Activated CD4-positive, CD25-positive, alpha-beta regulatory T cell treated with anti-CD3 and anti-CD28 coated beads, Interleukin-2, amount 50 U/mL, for 16 hours (primary cell): ENCODE results near the gene ARID5A.
A peak's percentile ranks its signal among the peaks of the same experiment; 100 is the strongest.
"Not testable (repeated sequence)": the region's sequence is repeated elsewhere in the genome, so short reads cannot be mapped to it uniquely, and the experiment has no call there.

Experiments
- DNase-seq: peaks from one replicate; pipeline ENCODE4 v3.0.0-alpha.2; 2020; ENCODE audit warnings: low read depth, low spot score

Gene ARID5A

GRCh38 chr2:96556441-96557330 is 20.1 kb downstream of the ARID5A start:
- DNase-seq = peak; percentile 36

GRCh38 chr2:96557421-96557820 is 20.9 kb downstream of the ARID5A start:
- not testable (repeated sequence) for DNase-seq

GRCh38 chr2:96558061-96558460 is 21.5 kb downstream of the ARID5A start:
- no peak for DNase-seq

GRCh38 chr2:96558485-96558884 is 21.9 kb downstream of the ARID5A start:
- DNase-seq = no peak

GRCh38 chr2:96564026-96564425 is 27.5 kb downstream of the ARID5A start:
- DNase-seq = no peak

GRCh38 chr2:96564563-96564962 is 28.0 kb downstream of the ARID5A start:
- DNase-seq = no peak

- no peak for DNase-seq
Measured at GRCh38 chr2:96565111-96565510, 28.6 kb downstream of the ARID5A start.

- DNase-seq = no peak
Measured at GRCh38 chr2:96568094-96568493, 31.5 kb downstream of the ARID5A start.

GRCh38 chr2:96574364-96574763 is 37.8 kb downstream of the ARID5A start:
- no peak for DNase-seq

- DNase-seq = no peak
Measured at GRCh38 chr2:96575785-96576456, 39.4 kb downstream of the ARID5A start.

GRCh38 chr2:96577501-96577900 is 40.9 kb downstream of the ARID5A start:
- DNase-seq = no peak

GRCh38 chr2:96578731-96579130 is 42.2 kb downstream of the ARID5A start:
- DNase-seq = no peak

GRCh38 chr2:96579422-96579821 is 42.9 kb downstream of the ARID5A start:
- DNase-seq = no peak

- DNase-seq = no peak
Measured at GRCh38 chr2:96580771-96581170, 44.2 kb downstream of the ARID5A start.

- DNase-seq = no peak
Measured at GRCh38 chr2:96584017-96584416, 47.5 kb downstream of the ARID5A start.

GRCh38 chr2:96587843-96588242 is 51.3 kb downstream of the ARID5A start:
- DNase-seq = no peak

- DNase-seq = no peak
Measured at GRCh38 chr2:96591054-96591453, 54.5 kb downstream of the ARID5A start.

GRCh38 chr2:96591494-96591893 is 54.9 kb downstream of the ARID5A start:
- no peak for DNase-seq

- DNase-seq = no peak
Measured at GRCh38 chr2:96594282-96594681, 57.7 kb downstream of the ARID5A start.

- no peak for DNase-seq
Measured at GRCh38 chr2:96594691-96595152, 58.2 kb downstream of the ARID5A start.

- no peak for DNase-seq
Measured at GRCh38 chr2:96596596-96596995, 60.0 kb downstream of the ARID5A start.

GRCh38 chr2:96599941-96600340 is 63.4 kb downstream of the ARID5A start:
- DNase-seq = no peak
